Left ventricle myocardium inferior (tissue), 1 donor: ENCODE results near the gene RSL1D1. TPM values are rescaled to one million over a fixed set of nuclear protein-coding genes. Genes with fewer than 3 reads are reported as not detected.
A peak's percentile ranks its signal among the peaks of the same experiment; 100 is the strongest.

Experiments
- DNase-seq: peaks from one replicate; pipeline ENCODE4 v3.0.0-alpha.2; 2020
- H3K27ac ChIP-seq: fragments of 200-600 bp; replicated peaks from 2 replicates; pipeline ENCODE4 v1.8.0; 2021
- H3K27me3 ChIP-seq: fragments of 200-600 bp; 2 replicates; pipeline ENCODE4 v1.8.0; 2021; ENCODE audit warnings: low read depth
- H3K36me3 ChIP-seq: fragments of 200-600 bp; 2 replicates; pipeline ENCODE4 v1.8.0; 2021
- H3K4me1 ChIP-seq: fragments of 200-600 bp; 2 replicates; pipeline ENCODE4 v1.8.0; 2021
- H3K4me3 ChIP-seq: fragments of 200-600 bp; 2 replicates; pipeline ENCODE4 v1.8.0; 2021; ENCODE audit warnings: mild to moderate bottlenecking, moderate library complexity
- H3K9me3 ChIP-seq: fragments of 200-600 bp; replicated peaks from 2 replicates; pipeline ENCODE4 v1.8.0; 2021
- intact Hi-C: fragments of 100-400 bp; cut with micrococcal nuclease; formaldehyde crosslinking; loops from one replicate; pipeline ENCODE4 v1.11.0; 2022
- long read RNA-seq: library from polyadenylated mRNA; unstranded; transcript quantifications from one replicate; pipeline ENCODE4 v2.0.0, GENCODE V29; 2021
- total RNA-seq: library from RNA; stranded (reverse); fragmentation: NEBNext Ultra II Directional; extraction: Animal tissue kit (Norgen Biotek cat#: 25700); gene quantifications from one replicate; pipeline ENCODE4 v1.2.1, GENCODE V29; 2021
- TF ChIP-seq, protein P1 (sequence below): fragments of 200-600 bp; IDR thresholded peaks from 2 replicates; pipeline ENCODE4 v1.8.0; 2021; ENCODE audit warnings: antibody characterized with exemption, mild to moderate bottlenecking, borderline replicate concordance
- donor health status: DM: no; HTN: yes; CAD: no; lungs with severe emphysema.

RSL1D1 gene
- total RNA-seq, result 117 TPM
- long read RNA-seq, full-length matches to known transcripts, result 149 of 158 reads
- long read RNA-seq, partial matches to known transcripts, result 0 of 158 reads
- long read RNA-seq, other reads (novel, unspliced or antisense), result 9 of 158 reads

DNA sequence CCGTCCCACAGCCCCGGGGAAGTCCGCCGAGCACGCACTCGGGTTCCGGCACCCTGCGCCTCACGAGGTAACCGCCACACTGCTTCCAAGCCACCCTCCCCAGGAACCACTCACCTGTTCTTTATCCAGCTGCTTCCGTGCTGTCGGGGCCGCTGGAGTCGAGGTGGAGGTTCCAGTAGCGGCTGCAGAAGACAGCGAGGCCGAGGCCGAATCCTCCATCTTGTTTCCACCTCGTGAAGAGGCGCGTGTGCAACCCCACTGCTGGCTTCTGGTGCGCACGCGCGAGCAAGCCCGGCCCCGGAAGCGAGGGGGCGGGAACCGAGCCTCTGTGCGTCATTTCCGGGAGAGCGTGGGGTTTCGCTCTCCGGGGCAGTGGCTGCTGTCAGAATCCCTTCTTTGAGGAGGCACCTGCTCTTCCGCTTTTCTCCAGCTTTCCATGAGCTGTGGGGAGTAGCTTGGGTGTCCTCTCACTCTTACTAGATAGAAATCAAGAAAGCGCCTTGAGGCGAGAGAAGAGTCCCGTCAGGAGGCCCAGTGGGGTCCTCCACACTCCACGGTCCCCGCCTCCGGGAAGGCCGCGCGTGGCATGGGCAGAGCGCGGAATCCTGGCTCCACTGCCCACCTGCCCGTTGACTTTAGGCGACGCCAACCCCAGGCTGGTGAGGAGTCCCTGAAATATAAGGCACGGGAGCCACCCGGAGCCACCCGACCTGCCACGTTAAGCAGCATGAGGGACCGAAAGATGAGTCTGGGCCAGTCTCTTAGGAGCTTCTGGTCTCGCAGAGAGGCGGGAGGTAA, at the start of gene RSL1D1:
Gene RSL1D1 (minus strand): TSS at position 249 of the 798 bp plus-strand sequence. CDS start 30 bp downstream, at position 219.
- peak; percentile 86 for DNase-seq
- H3K9me3 ChIP-seq, result no peaks in the 10 kb centered on the region
- TF ChIP-seq, protein P1, sequence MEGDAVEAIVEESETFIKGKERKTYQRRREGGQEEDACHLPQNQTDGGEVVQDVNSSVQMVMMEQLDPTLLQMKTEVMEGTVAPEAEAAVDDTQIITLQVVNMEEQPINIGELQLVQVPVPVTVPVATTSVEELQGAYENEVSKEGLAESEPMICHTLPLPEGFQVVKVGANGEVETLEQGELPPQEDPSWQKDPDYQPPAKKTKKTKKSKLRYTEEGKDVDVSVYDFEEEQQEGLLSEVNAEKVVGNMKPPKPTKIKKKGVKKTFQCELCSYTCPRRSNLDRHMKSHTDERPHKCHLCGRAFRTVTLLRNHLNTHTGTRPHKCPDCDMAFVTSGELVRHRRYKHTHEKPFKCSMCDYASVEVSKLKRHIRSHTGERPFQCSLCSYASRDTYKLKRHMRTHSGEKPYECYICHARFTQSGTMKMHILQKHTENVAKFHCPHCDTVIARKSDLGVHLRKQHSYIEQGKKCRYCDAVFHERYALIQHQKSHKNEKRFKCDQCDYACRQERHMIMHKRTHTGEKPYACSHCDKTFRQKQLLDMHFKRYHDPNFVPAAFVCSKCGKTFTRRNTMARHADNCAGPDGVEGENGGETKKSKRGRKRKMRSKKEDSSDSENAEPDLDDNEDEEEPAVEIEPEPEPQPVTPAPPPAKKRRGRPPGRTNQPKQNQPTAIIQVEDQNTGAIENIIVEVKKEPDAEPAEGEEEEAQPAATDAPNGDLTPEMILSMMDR, result no peak
- peaks cover 35% of the 10 kb centered on the region for H3K36me3 ChIP-seq
- H3K27me3 ChIP-seq, result no peaks in the 10 kb centered on the region
- H3K4me1 ChIP-seq, result peaks cover 69% of the 10 kb centered on the region
- peak within 1 kb of the TSS; percentile 100 for H3K4me3 ChIP-seq
- H3K27ac ChIP-seq, result peak within 1 kb of the TSS; percentile 92
- intact Hi-C loops, result no loop called here

DNA sequence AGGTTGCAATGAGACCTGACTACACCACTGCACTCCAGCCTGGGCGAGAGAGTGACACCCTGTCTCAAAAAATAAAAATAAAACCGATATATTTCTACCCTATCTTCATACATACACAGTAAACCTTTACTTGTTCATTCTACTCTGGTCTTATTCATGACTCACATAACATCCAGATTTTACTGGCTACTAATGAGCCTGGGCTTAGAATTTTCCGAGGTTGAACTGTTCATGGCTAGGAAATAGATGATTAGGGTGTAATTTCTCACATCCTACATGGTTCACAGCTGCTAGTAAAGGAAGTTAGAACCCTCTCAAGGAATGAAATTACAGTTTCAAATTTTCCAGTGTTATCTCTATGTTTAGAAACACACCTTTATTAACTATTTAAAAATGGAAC, 49.7 kb upstream of the RSL1D1 start:
- intact Hi-C loops, result no loop called here
- Histone ChIP-seq H3K36me3 (peaks cover 4% of the 10 kb centered on the region), H3K4me3 (no peak overlapping the region), H3K27me3 (no peaks in the 10 kb centered on the region), H3K9me3 (no peaks in the 10 kb centered on the region), H3K4me1 (peaks cover 38% of the 10 kb centered on the region), H3K27ac (no peak overlapping the region)
- TF ChIP-seq, protein P1, result no peak
- no peak for DNase-seq

DNA sequence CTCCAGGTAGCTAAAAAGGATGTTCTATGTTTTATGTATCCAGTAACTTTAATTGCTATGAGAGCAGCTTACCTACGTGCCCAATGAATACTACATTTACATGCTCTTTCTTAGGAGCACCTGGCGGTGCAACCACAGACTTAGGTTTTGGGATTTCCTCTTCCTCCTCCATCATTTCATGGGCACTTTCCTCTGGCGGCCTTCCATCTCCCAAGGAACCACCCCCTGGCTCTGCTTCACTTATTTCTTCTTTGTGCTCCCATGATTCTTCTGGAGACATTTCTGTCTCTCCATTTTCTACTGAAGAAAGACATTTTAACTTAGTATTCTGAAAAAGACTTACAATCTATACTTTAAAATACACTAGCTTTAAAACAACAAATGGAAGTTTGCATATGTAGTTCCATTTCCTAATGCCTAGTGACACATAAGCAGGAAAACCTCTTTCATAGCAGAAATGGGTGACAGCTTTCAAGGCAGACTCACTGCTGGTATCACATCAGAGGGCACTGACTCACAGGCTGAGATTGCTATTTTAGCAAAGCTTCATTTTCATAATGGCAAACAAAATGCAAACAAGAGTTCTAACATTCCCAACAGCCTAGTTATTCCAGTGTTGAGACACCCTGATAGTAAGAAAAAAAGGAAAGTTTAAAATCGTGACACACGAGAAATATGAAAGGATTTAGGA, 45.3 kb upstream of the RSL1D1 start:
- Histone ChIP-seq H3K27me3 (no peaks in the 10 kb centered on the region), H3K9me3 (no peaks in the 10 kb centered on the region), H3K4me3 (no peak overlapping the region), H3K36me3 (peaks cover 40% of the 10 kb centered on the region), H3K4me1 (peaks cover 26% of the 10 kb centered on the region), H3K27ac (no peak overlapping the region)
- no peak for DNase-seq
- intact Hi-C loops, result no loop called here
- TF ChIP-seq, protein P1, result no peak

- Histone ChIP-seq H3K4me1 (no peaks in the 10 kb centered on the region), H3K36me3 (peaks cover 70% of the 10 kb centered on the region), H3K4me3 (no peak overlapping the region), H3K9me3 (no peaks in the 10 kb centered on the region), H3K27ac (no peak overlapping the region), H3K27me3 (no peaks in the 10 kb centered on the region)
- no peak for DNase-seq
- intact Hi-C loops, result no loop called here
- TF ChIP-seq, protein P1, result no peak
These were observed 42.2 kb upstream of the RSL1D1 start for GRCh38 chr16:11893571-11893970.

- H3K36me3 ChIP-seq, result peaks cover 78% of the 10 kb centered on the region
- no peak overlapping the region for H3K27ac ChIP-seq
- no peak overlapping the region for H3K4me3 ChIP-seq
- no peak for DNase-seq
- no peaks in the 10 kb centered on the region for H3K27me3 ChIP-seq
- intact Hi-C loops, result no loop called here
- TF ChIP-seq, protein P1, result no peak
- no peaks in the 10 kb centered on the region for H3K9me3 ChIP-seq
- H3K4me1 ChIP-seq, result no peaks in the 10 kb centered on the region
These were observed 41.4 kb upstream of the RSL1D1 start for GRCh38 chr16:11892761-11893160.
